Aorta (tissue), 5 donors: ENCODE measurements around the gene RO60. TPM values are rescaled to one million over a fixed set of nuclear protein-coding genes. Genes with fewer than 3 reads are reported as not detected.

Experiments used
- ATAC-seq: fragments of 200-7000 bp; cut with Tn5 transposase; one replicate; pipeline ENCODE4 v1.9.1; 2022; ENCODE audit warnings: moderate library complexity; ENCODE audit not compliant: low FRiP score
- DNase-seq, 2 donors: peaks; one replicate each; pipeline ENCODE4 v3.0.0-alpha.2; 2020
- H3K27ac ChIP-seq, 2 donors: one replicate each; pipeline ENCODE4 v1.5.1; 2013; ENCODE audit warnings: low read length in 2 of 2, mild to moderate bottlenecking in 2 of 2, moderate library complexity in 2 of 2, control low read depth in 1 of 2, inconsistent platforms in 1 of 2, low read depth in 1 of 2
- H3K27me3 ChIP-seq, 2 donors: one replicate each; pipeline ENCODE4 v1.6.1; 2013; ENCODE audit warnings: control low read depth in 1 of 2, low read length in 1 of 2, mild to moderate bottlenecking in 1 of 2, moderate library complexity in 1 of 2; ENCODE audit not compliant: insufficient read depth in 2 of 2, control insufficient read depth in 1 of 2
- H3K36me3 ChIP-seq, 2 donors: one replicate each; pipeline ENCODE4 v1.6.1; 2013; ENCODE audit warnings: control low read depth in 1 of 2, low read length in 1 of 2, mild to moderate bottlenecking in 1 of 2; ENCODE audit not compliant: insufficient read depth in 2 of 2, control insufficient read depth in 1 of 2
- H3K4me1 ChIP-seq, 2 donors: one replicate each; pipeline ENCODE4 v1.6.1; 2013; ENCODE audit warnings: low read length in 2 of 2, control low read depth in 1 of 2, mild to moderate bottlenecking in 1 of 2, moderate library complexity in 1 of 2; ENCODE audit not compliant: insufficient read depth in 2 of 2, control insufficient read depth in 1 of 2
- H3K4me3 ChIP-seq, 2 donors: one replicate each; pipeline ENCODE4 v1.5.1; 2013; ENCODE audit warnings: low read length in 2 of 2, control low read depth in 1 of 2, mild to moderate bottlenecking in 1 of 2
- H3K9me3 ChIP-seq: one replicate; pipeline ENCODE4 v1.6.1; 2013; ENCODE audit warnings: mild to moderate bottlenecking, low read length; ENCODE audit not compliant: control insufficient read depth
- WGBS, 2 donors: extraction: QIAGEN DNeasy Blood & Tissue Kit; methylation state at CpG; one replicate each; pipeline ENCODE4 v1.1.7; 2013; 5-methylcytosine and 5-hydroxymethylcytosine counted together
- intact Hi-C, 2 donors: fragments of 100-400 bp; cut with DNase I; formaldehyde crosslinking; loops; one replicate each; pipeline versions ENCODE4 v1.14.2 to v1.15.0; 2022
- long read RNA-seq, 2 donors: library from polyadenylated mRNA; unstranded; transcript quantifications; one replicate each; pipeline ENCODE4 v2.0.0, GENCODE V29; 2020 to 2021
- polyA plus RNA-seq, 2 donors: library from polyadenylated mRNA; stranded (reverse); fragments of 200-250 nt; gene quantifications; one replicate each; pipeline ENCODE4 v1.2.3, GENCODE V29; 2013
- total RNA-seq, 2 donors: library from RNA; stranded (reverse); fragmentation: NEBNext Ultra II Directional; extraction: Animal tissue kit (Norgen Biotek cat#: 25700); gene quantifications; one replicate each; pipeline ENCODE4 v1.2.1, GENCODE V29; 2021
- donor health status: healthy with polysubstance abuse.
- donor health status: Bipolar disorder and iron deficiency.
- donor health status: DM: no; HTN: no; CAD: no.
- donor health status: DM: no; HTN: no; CAD: no.
- donor health status: DM: yes; HTN: yes; CAD: no.

Gene RO60
- 10 to 100 TPM; 62.9 to 71.7 TPM for total RNA-seq
- polyA plus RNA-seq, result 1 to 10 TPM; 6.4 to 8.0 TPM
- long read RNA-seq, donor 1, full-length matches to known transcripts, result 260 of 323 reads
- long read RNA-seq, donor 1, partial matches to known transcripts, result 9 of 323 reads
- long read RNA-seq, donor 1, other reads (novel, unspliced or antisense), result 54 of 323 reads
- long read RNA-seq, donor 2, full-length matches to known transcripts, result 30 of 47 reads
- long read RNA-seq, donor 2, partial matches to known transcripts, result 3 of 47 reads
- long read RNA-seq, donor 2, other reads (novel, unspliced or antisense), result 14 of 47 reads

DNA sequence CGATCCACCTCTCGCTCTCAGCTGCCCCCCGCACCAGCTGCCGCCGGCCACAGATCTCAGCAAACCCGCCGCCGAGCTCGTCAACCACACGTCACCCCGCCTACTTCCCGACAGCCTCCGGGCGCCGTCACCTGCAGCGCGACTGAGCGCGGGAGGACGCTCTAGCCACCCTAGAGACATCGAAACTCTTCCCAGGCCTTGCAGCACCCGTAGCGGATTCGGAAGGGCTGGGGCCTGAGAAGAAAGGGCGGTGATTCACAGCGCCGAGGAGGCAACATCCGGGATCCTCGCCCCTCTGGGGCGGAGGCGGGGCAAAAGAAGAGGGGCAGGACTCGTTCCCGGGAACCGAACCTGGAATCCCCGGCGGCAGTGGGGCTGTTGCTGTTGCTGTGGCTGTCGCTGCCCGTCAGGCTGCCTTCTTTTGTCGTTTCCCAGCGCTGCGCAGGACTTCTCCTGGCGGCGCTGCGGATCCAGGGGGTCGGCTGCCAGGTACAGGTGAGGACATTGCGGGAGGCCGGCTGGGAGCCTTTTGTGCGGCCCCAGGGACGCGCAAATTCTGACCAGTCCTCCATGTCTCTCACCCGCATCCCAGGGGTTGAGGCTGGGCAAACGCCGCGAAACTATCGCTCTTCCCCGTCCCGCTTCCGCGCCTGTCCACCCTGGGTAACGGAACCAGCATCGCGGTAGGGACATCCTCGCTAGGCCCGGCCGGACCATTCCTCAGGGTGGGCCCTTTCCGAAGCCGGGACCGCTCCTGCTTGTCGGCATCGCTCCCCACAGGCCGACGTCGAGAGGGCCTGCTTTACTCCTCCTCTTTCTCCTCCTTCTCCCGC, at the start of gene RO60, which contains the start of gene UCHL5:
Gene RO60 (plus strand): TSS at position 331 of the 833 bp plus-strand sequence. CDS start 9,443 bp downstream, outside the sequence.
Gene UCHL5 (minus strand): TSS at position 79 of the 833 bp plus-strand sequence. CDS start 100 bp downstream, outside the sequence.
- H3K4me3 ChIP-seq, result peak within 1 kb of the TSS; percentile 62 to 73
- peaks cover 1 to 3% of the 10 kb centered on the region in 2 donors for H3K4me1 ChIP-seq
- no peaks in the 10 kb centered on the region for H3K9me3 ChIP-seq
- peak; percentile 98 for DNase-seq
- H3K36me3 ChIP-seq, result no peaks in the 10 kb centered on the region
- H3K27me3 ChIP-seq, result no peaks in the 10 kb centered on the region
- WGBS, 2 donors, result 0% methylated on average over 68 to 74 of the region's 74 CpGs
- H3K27ac ChIP-seq, result peak within 1 kb of the TSS; percentile 96 to 99
- ATAC-seq, result peak; percentile 99
- intact Hi-C loops, result loop anchor here (1.0 to 5.0 kb wide), 3 partner anchors 43 to 62 kb away; partner anchors contain the start of gene GLRX2 (in 1 of the 2)

DNA sequence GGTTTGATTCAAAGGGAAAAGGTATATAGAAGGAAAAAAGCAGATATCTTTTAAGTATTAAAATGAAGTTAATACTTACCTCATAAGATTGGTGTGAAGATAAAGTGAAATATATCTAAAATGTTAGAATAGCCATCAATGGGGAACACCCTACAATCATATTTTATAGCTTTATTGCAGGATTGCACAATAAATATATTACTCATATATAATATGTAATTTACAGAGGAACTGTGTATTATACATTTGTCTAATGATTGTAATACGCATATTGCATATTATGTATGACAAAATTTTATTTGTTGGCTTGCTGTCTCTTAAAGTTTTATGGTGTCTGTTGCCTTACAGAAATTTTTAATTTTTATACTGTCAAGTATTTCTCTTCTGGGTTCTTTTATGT, 48.0 kb upstream of the RO60 start:
- no peaks in the 10 kb centered on the region for H3K36me3 ChIP-seq
- no peaks in the 10 kb centered on the region for H3K9me3 ChIP-seq
- H3K4me1 ChIP-seq, result peaks cover 0 to 3% of the 10 kb centered on the region in 2 donors
- H3K27ac ChIP-seq, result no peak overlapping the region
- intact Hi-C loops, result loop anchor here in 1 of 2 donors (5.0 kb wide), 1 partner anchor 539 kb away; no protein-coding TSS in a partner anchor
- ATAC-seq (no peak), DNase-seq (no peak)
- H3K27me3 ChIP-seq, result no peaks in the 10 kb centered on the region
- no peak overlapping the region for H3K4me3 ChIP-seq
- WGBS, 2 donors, result 95 to 100% methylated on average over 1 of the region's 1 CpG

DNA sequence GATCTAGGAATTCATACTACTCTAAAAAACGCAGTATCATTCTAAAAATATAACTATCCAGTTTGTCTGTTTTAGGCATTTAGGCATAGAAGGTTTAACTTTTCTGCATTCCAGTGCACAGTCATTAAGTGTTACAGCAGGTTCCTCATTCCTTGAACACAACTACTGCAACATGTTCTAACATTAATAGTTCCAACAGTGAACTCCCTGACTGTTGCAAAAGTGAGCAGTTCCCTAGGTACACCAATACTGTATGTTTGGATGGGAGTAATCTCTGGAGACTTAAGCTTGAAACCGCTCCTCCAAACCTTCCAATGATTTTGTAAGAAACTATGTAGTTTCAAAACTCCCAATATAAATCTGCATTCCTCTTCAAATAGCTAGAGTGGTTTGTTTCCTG, 46.4 kb upstream of the RO60 start:
- H3K4me3 ChIP-seq, result no peak overlapping the region

DNA sequence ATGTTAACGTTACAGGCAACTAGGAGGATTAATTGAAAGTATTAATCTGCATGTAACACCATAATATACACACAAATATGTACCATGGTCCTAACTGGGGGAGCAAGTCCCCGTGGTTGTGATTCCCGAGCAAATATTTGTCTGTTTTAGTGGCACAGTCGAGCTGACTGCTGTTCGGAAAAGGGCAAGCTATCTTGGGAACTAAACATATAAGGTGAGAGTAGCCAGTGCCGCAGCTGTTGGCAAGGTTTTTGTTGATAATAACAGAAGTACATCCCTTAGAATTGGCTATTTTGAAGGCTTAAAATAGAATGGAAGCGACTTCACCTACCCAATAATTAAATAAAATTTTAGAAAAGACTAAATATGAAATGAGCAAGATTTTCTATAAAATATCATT, 45.7 kb upstream of the RO60 start:
- DNase-seq (no peak), ATAC-seq (no peak)
- H3K27ac ChIP-seq, result no peak overlapping the region
- H3K27me3 ChIP-seq, result no peaks in the 10 kb centered on the region
- 26 to 31% methylated on average over 7 of the region's 7 CpGs for WGBS, 2 donors
- H3K36me3 ChIP-seq, result no peaks in the 10 kb centered on the region
- H3K9me3 ChIP-seq, result no peaks in the 10 kb centered on the region
- no peak overlapping the region for H3K4me3 ChIP-seq
- H3K4me1 ChIP-seq, result peaks cover 0 to 3% of the 10 kb centered on the region in 2 donors
- intact Hi-C loops, result loop anchor here in 1 of 2 donors (5.0 kb wide), 1 partner anchor 541 kb away; no protein-coding TSS in a partner anchor

More for the DNA sequence above, 46.4 kb upstream of the RO60 start:
- no peaks in the 10 kb centered on the region for H3K36me3 ChIP-seq
- no peaks in the 10 kb centered on the region for H3K27me3 ChIP-seq
- H3K4me1 ChIP-seq, result peaks cover 0 to 3% of the 10 kb centered on the region in 2 donors
- H3K27ac ChIP-seq, result no peak overlapping the region
- intact Hi-C loops, result loop anchor here in 1 of 2 donors (5.0 kb wide), 1 partner anchor 541 kb away; no protein-coding TSS in a partner anchor
- WGBS, 2 donors, result 33 to 34% methylated on average over 2 of the region's 2 CpGs
- ATAC-seq, result no peak
- H3K9me3 ChIP-seq, result no peaks in the 10 kb centered on the region
- no peak for DNase-seq

DNA sequence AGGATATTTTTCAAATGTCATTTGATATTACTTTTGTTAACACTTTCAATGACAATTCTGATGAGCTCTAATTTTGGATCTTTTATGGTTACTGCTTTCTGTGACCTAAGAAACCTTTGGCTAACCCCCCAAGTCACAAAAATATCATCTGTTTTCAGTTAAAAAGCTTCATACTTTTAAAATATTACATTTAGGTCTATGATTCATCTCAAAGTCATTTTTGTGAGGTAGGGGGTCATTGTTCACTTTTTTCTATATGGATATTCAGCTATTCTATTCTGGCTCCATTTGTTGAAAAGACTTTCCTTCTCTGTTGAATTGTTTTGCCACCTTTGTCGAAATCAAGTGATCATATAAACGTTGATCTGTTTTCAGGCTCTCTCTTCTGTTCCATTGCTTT, 45.0 kb upstream of the RO60 start:
- Histone ChIP-seq H3K36me3 (no peaks in the 10 kb centered on the region), H3K9me3 (no peaks in the 10 kb centered on the region), H3K4me3 (no peak overlapping the region), H3K4me1 (peaks cover 0 to 3% of the 10 kb centered on the region in 2 donors), H3K27me3 (no peaks in the 10 kb centered on the region), H3K27ac (no peak overlapping the region)
- intact Hi-C loops, result loop anchor here in 1 of 2 donors (5.0 kb wide), 1 partner anchor 542 kb away; no protein-coding TSS in a partner anchor
- no peak for ATAC-seq
- WGBS, 2 donors, result 71 to 80% methylated on average over 2 of the region's 2 CpGs
- no peak for DNase-seq

DNA sequence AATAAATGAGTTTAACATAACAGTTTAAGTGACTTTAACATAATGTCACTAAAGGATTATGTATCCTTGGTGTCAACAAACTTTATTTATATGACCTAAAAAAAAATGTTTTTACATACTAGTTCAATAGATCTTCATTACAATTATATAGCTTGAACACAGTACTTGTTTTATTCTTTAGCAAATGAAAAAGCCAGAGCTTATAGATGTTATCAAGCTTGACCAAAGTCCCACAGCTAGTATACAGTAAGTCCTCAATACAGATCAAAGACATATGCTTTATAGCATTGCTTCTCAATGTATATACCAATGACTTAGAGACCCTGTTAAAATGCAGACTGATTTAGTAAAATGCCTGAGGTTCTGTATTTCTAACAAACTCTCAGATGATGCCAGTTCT, 42.6 kb upstream of the RO60 start:
- Histone ChIP-seq H3K4me1 (peaks cover 0 to 3% of the 10 kb centered on the region in 2 donors), H3K27ac (no peak overlapping the region)
- intact Hi-C loops, result loop anchor here in 1 of 2 donors (5.0 kb wide), 1 partner anchor 544 kb away; no protein-coding TSS in a partner anchor

DNA sequence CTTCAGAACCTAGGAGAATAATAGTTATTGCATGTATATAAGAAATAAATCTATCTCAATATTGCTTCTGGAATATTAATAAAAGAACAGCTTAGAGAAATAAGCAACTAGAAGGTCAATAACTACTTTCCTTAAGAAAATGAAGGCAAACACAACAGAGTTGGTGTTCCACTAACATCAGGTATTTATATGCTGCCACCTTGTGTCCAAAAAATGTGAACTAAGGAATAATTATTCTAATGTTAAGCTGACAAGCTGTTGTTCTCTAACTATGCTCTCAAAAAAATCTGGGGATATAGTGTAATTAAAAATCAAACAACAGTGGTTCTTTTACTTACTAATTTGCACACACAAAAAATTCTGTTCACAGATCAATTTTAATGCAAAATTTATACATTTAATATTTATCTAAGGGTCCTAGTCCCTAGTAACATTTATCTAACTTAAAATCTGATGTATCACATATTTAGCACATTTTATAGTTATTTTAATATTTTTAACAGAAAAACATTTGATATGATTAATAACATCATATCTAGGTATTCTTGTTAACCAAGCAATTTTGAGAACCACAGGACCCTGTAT, 39.9 kb upstream of the RO60 start:
- H3K4me1 ChIP-seq, result no peaks in the 10 kb centered on the region
- H3K36me3 ChIP-seq, result no peaks in the 10 kb centered on the region
- no peaks in the 10 kb centered on the region for H3K27me3 ChIP-seq
- DNase-seq, result no peak
- intact Hi-C loops, result loop anchor here (2.0 to 5.0 kb wide), 3 partner anchors 212 to 547 kb away; partner anchors contain the start of gene RGS2 (in 1 of the 2)
- no peak for ATAC-seq
- no peaks in the 10 kb centered on the region for H3K9me3 ChIP-seq
- H3K4me3 ChIP-seq, result no peak overlapping the region
- H3K27ac ChIP-seq, result no peak overlapping the region

More for the DNA sequence above, 42.6 kb upstream of the RO60 start:
- Histone ChIP-seq H3K9me3 (no peaks in the 10 kb centered on the region), H3K36me3 (no peaks in the 10 kb centered on the region), H3K4me3 (no peak overlapping the region), H3K27me3 (no peaks in the 10 kb centered on the region)
- DNase-seq, result no peak
- no peak for ATAC-seq

DNA sequence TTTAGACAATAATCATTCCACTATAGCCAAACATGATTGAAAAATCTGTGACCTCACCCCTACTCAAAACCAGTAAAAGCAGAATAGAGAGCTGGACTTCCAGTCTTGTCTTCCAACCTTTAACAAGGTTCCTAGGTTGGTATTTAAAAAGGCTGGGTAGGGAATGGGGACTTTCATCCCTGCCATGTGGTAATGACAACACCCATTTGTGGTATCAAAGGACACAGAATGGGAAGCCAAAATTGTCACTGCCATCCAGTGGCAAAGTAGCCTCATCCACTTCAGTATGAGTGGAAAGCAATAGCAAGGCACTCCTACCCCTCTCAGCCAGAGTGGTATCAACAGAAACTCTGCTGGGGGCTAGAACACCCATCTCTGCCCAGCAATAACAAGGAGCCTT, 34.2 kb upstream of the RO60 start:
- intact Hi-C loops, result no loop called here

More for the DNA sequence above, 34.2 kb upstream of the RO60 start:
- H3K4me1 ChIP-seq, result no peaks in the 10 kb centered on the region
- no peak for DNase-seq
- ATAC-seq, result no peak
- H3K4me3 ChIP-seq, result no peak overlapping the region
- no peaks in the 10 kb centered on the region for H3K36me3 ChIP-seq
- no peaks in the 10 kb centered on the region for H3K27me3 ChIP-seq
- H3K9me3 ChIP-seq, result no peaks in the 10 kb centered on the region
- no peak overlapping the region for H3K27ac ChIP-seq
